K562 (cell line): ENCODE measurements around the gene FGFR1OP2. TPM values are rescaled to one million over a fixed set of nuclear protein-coding genes. Genes with fewer than 3 reads are reported as not detected.
A peak's percentile ranks its signal among the peaks of the same experiment; 100 is the strongest.

Experiments
- ATAC-seq: fragments of 200-7000 bp; cut with Tn5 transposase; 3 replicates; pipeline ENCODE4 v1.9.1; 2020; ENCODE audit warnings: moderate library complexity
- BruUV-seq: library from RNA; stranded (reverse); fragments of 400-500 nt; replicated peaks from 2 replicates; lab custom pipeline; 2021; lab: Mats Ljungman, UMichigan
- CTCF ChIA-PET: fragments of 300-600 bp; formaldehyde crosslinking; extraction: SDS; loops from one replicate; lab custom pipeline; 2021; ENCODE audit warnings: low intra/inter-chr PET ratio; lab: Yijun Ruan, JAX
- POLR2A ChIA-PET: fragments of 300-600, 350-650 bp; sonication (Branson Sonifier 250); formaldehyde crosslinking; extraction: SDS; loops from one replicate; lab custom pipeline; 2021; ENCODE audit warnings: antibody characterized with exemption, inconsistent platforms; lab: Yijun Ruan, JAX
- DNase-seq, 4 experiments: peaks; one replicate each; pipeline versions ENCODE4 v3.0.0 to v3.0.0-alpha.2; 2011 to 2018; ENCODE audit warnings: low spot score in 3 of 4, mixed read lengths in 3 of 4; ENCODE audit errors: extremely low read depth in 1 of 4
- FAIRE-seq: peaks from 2 replicates; lab custom pipeline; 2011; peaks lifted over from hg19 to GRCh38; lab: Jason Lieb, UNC
- H2AFZ ChIP-seq: 2 replicates; pipeline ENCODE4 v1.6.0; 2011; ENCODE audit warnings: low read depth, low read length, control low read depth, inconsistent platforms
- H3K27ac ChIP-seq: fragments of 200-600 bp; 3 replicates; pipeline ENCODE4 v1.8.0; 2011; ENCODE audit warnings: low read depth, mild to moderate bottlenecking, control low read depth, inconsistent platforms, low read length, moderate library complexity, mixed read lengths; ENCODE audit errors: extremely low read depth
- H3K27me3 ChIP-seq, 2 experiments: fragments of 300-600 bp in 1 of 2; 2 replicates in 1 of 2; 3 replicates in 1 of 2; pipeline versions ENCODE4 v1.6.0 to v1.8.0; 2011; ENCODE audit warnings: inconsistent platforms in 2 of 2, low read length in 2 of 2, mild to moderate bottlenecking in 1 of 2, mixed read lengths in 1 of 2, moderate library complexity in 1 of 2; ENCODE audit not compliant: control insufficient read depth in 2 of 2, insufficient read depth in 2 of 2
- H3K36me3 ChIP-seq: fragments of 300-600 bp; 3 replicates; pipeline ENCODE4 v1.8.0; 2011; ENCODE audit warnings: mild to moderate bottlenecking, low read length, inconsistent platforms; ENCODE audit not compliant: control insufficient read depth, insufficient read depth
- H3K4me1 ChIP-seq, 2 experiments: fragments of 200-600 bp in 1 of 2; replicated peaks in 1 of 2; 2 replicates in 1 of 2; 3 replicates in 1 of 2; pipeline versions ENCODE4 v1.5.1 to v1.8.0; 2011; ENCODE audit warnings: inconsistent platforms in 2 of 2, low read length in 2 of 2, mild to moderate bottlenecking in 1 of 2, mixed read lengths in 1 of 2, moderate library complexity in 1 of 2; ENCODE audit not compliant: control insufficient read depth in 2 of 2, insufficient read depth in 2 of 2
- H3K4me2 ChIP-seq: 2 replicates; pipeline ENCODE4 v1.6.1; 2011; ENCODE audit warnings: low read length, control low read depth, inconsistent platforms, mixed read lengths; ENCODE audit not compliant: insufficient read depth
- H3K4me3 ChIP-seq: fragments of 200-600 bp; sonication (generic), shearing (Covaris generic); 2 replicates; pipeline ENCODE4 v1.5.1; 2016; ENCODE audit warnings: control low read depth, inconsistent platforms
- H3K79me2 ChIP-seq: fragments of 200-600 bp; 3 replicates; pipeline ENCODE4 v1.8.0; 2011; ENCODE audit warnings: low read length, inconsistent platforms; ENCODE audit not compliant: control insufficient read depth, insufficient read depth
- H3K9ac ChIP-seq, 2 experiments: 2 replicates each; pipeline versions ENCODE4 v1.6.0 to v1.6.1; 2011; ENCODE audit warnings: low read depth in 2 of 2, low read length in 2 of 2, control low read depth in 1 of 2, inconsistent platforms in 1 of 2, mild to moderate bottlenecking in 1 of 2, mixed read lengths in 1 of 2; ENCODE audit not compliant: insufficient read depth in 1 of 2
- H3K9me1 ChIP-seq: one replicate; pipeline ENCODE4 v1.6.0; 2011; ENCODE audit warnings: inconsistent platforms, mild to moderate bottlenecking, low read length, moderate library complexity; ENCODE audit not compliant: control insufficient read depth, insufficient read depth
- H3K9me3 ChIP-seq: replicated peaks from 2 replicates; pipeline ENCODE4 v1.5.1; 2011; ENCODE audit warnings: low read depth, low read length, inconsistent platforms; ENCODE audit not compliant: control insufficient read depth, insufficient read depth
- H4K20me1 ChIP-seq: replicated peaks from 2 replicates; pipeline ENCODE4 v1.6.1; 2011; ENCODE audit warnings: low read length, inconsistent platforms, mixed read lengths; ENCODE audit not compliant: control insufficient read depth, insufficient read depth
- BRF2 ChIP-seq: IDR thresholded peaks from 3 replicates; pipeline ENCODE4 v1.6.1; 2011; ENCODE audit warnings: borderline replicate concordance, mild to moderate bottlenecking; ENCODE audit not compliant: insufficient read length, insufficient read depth
- ETS1 ChIP-seq: conservative IDR thresholded peaks from 2 replicates; pipeline ENCODE4 v1.6.1; 2011; ENCODE audit warnings: low read depth, mild to moderate bottlenecking, low read length; ENCODE audit not compliant: control insufficient read depth
- FUS ChIP-seq: fragments of 200-400 bp; formaldehyde crosslinking; optimal IDR thresholded peaks from 2 replicates; pipeline ENCODE3; 2017; ENCODE audit warnings: low read depth, low read length
- MAFG ChIP-seq: fragments of 450-650 bp; conservative IDR thresholded peaks from 2 replicates; pipeline ENCODE4 v1.6.1; 2016; ENCODE audit warnings: missing genetic modification characterization, missing compliant biosample characterization
- MAFK ChIP-seq: IDR thresholded peaks from 2 replicates; pipeline ENCODE4 v1.6.1; 2011; ENCODE audit warnings: low read length, improper control_type of control experiment
- MIER1 ChIP-seq: fragments of 450-650 bp; IDR thresholded peaks from 2 replicates; pipeline ENCODE4 v1.6.1; 2016; ENCODE audit warnings: antibody characterized with exemption, mild to moderate bottlenecking, low read depth
- SRF ChIP-seq, 2 experiments: fragments of 250-450, 450-650 bp in 1 of 2; sonication (Bioruptor Pico) in 1 of 2; sonication (generic) in 1 of 2; formaldehyde crosslinking; IDR thresholded peaks; 2 replicates each; pipeline versions ENCODE4 v1.5.0 to v1.5.1; 2020 to 2022; ENCODE audit warnings: mild to moderate bottlenecking in 1 of 2, missing genetic modification reagents in 1 of 2
- WGBS: fragments of 100-300 bp; shearing (Covaris generic); methylation state at CpG from one replicate; pipeline ENCODE4 v1.1.6; 2016; ENCODE audit warnings: low coverage, mixed read lengths; ENCODE audit not compliant: insufficient coverage; ENCODE audit errors: missing lambda C conversion rate; 5-methylcytosine and 5-hydroxymethylcytosine counted together
- in situ Hi-C: fragments of 300-500 bp; cut with MboI; formaldehyde crosslinking; loops from 4 replicates; pipeline ENCODE4 v1.15.0; 2018; ENCODE audit warnings: inconsistent platforms, mixed read lengths
- intact Hi-C: fragments of 100-400 bp; cut with micrococcal nuclease; formaldehyde crosslinking; loops from 2 replicates; pipeline ENCODE4 v1.14.2; 2022
- polyA plus RNA-seq, 8 experiments: library from polyadenylated mRNA; depleted of rRNA in 4 of 8; stranded (reverse) in 5 of 8; unstranded in 3 of 8; fragments of >200 nt; fragmentation: Nextera tagmentation in 2 of 8; fragmentation: Illumina TruSeq in 1 of 8; extraction: Ambion mirVana in 2 of 8; extraction: Trizol in 1 of 8; gene quantifications; 2 replicates each; pipeline versions ENCODE4 v1.2.1 to v1.2.3, GENCODE V29; 2011 to 2014; ENCODE audit warnings: inconsistent platforms in 1 of 8, missing spikeins in 1 of 8
- total RNA-seq, 7 experiments: library from RNA; depleted of rRNA in 6 of 7; stranded (reverse); fragments of >200 nt in 6 of 7; fragmentation: Illumina TruSeq in 2 of 7; extraction: Trizol in 2 of 7; gene quantifications; 2 replicates each; pipeline versions ENCODE4 v1.2.1 to v1.2.3, GENCODE V29; 2011 to 2021; ENCODE audit warnings: low replicate concordance in 1 of 7

FGFR1OP2 gene
- total and polyA plus RNA-seq, 9 of the 15 experiments (the other 6 are each of a cell fraction or from before 2014, with no cell fraction given) = 31.6 to 49.0 (median 37.1) TPM

GRCh38 chr12:26891704-26892103 is 46.6 kb upstream of the FGFR1OP2 start:
- Histone ChIP-seq H3K36me3 (no peaks in the 10 kb centered on the region), H4K20me1 (no peaks in the 10 kb centered on the region; the same call in 1 of the 2 replicates), H3K4me1 (no peaks in the 10 kb centered on the region; a peak in 1 of 5 replicates), H3K27me3 (no peaks in the 10 kb centered on the region), H3K79me2 (no peaks in the 10 kb centered on the region), H3K9me1 (peaks cover 6% of the 10 kb centered on the region), H2AFZ (no peak overlapping the region), H3K9me3 (no peaks in the 10 kb centered on the region), H3K4me3 (no peak overlapping the region)
- ChIA-PET POLR2A (no interaction called here), CTCF (no interaction called here)
- intact Hi-C loops (no loop called here), in situ Hi-C loops (no loop called here)
- DNase-seq (no peak), ATAC-seq (no peak), FAIRE-seq (no peak)
- BruUV-seq = no TSS peak
- TF ChIP-seq SRF (CRISPR knock-in tag; IDR thresholded peaks at IDR 0.05) (no peak), MIER1 (no peak), ETS1 (no peak)
- TF ChIP-seq, all 486 proteins: peak for 0
- no peak overlapping the region for H3K27ac ChIP-seq
- no peak overlapping the region for H3K4me2 ChIP-seq
- H3K9ac ChIP-seq = no peak overlapping the region
- WGBS = 33% methylated on average over 1 of the region's 1 CpG

- H2AFZ ChIP-seq = no peak overlapping the region
- in situ Hi-C loops = no loop called here
- intact Hi-C loops = no loop called here
- FAIRE-seq = no peak
- no peak overlapping the region for H3K4me2 ChIP-seq
- no peak overlapping the region for H3K27ac ChIP-seq
- peaks cover 13% of the 10 kb centered on the region; the same call in 1 of the 3 replicates for H3K36me3 ChIP-seq
- H3K9me3 ChIP-seq = no peaks in the 10 kb centered on the region
- H3K27me3 ChIP-seq = no peaks in the 10 kb centered on the region
- no peaks in the 10 kb centered on the region for H3K4me1 ChIP-seq
- no peak for ATAC-seq
- BruUV-seq = no TSS peak
- H4K20me1 ChIP-seq = no peaks in the 10 kb centered on the region
- ChIA-PET POLR2A (no interaction called here), CTCF (no interaction called here)
- WGBS = 89% methylated on average over 4 of the region's 4 CpGs
- no peak overlapping the region for H3K9ac ChIP-seq
- H3K4me3 ChIP-seq = no peak overlapping the region
- H3K9me1 ChIP-seq = peaks cover 6% of the 10 kb centered on the region
- H3K79me2 ChIP-seq = no peaks in the 10 kb centered on the region
- no peak for DNase-seq
- TF ChIP-seq FUS (no peak), BRF2 (no peak), MAFK (peak; percentile 62; the same call in 1 of the 2 replicates), MAFG (tag) (peak; percentile 79)
Measured at GRCh38 chr12:26895672-26896071, 42.6 kb upstream of the FGFR1OP2 start.
